ENCODE data around the gene GRIK4. TPM values are rescaled to one million over a fixed set of nuclear protein-coding genes. Genes with fewer than 3 reads are reported as not detected.

Gene GRIK4
- total and polyA plus RNA-seq, 12 donors, result 0.33 to 4.8 (median 3.0) TPM

DNA sequence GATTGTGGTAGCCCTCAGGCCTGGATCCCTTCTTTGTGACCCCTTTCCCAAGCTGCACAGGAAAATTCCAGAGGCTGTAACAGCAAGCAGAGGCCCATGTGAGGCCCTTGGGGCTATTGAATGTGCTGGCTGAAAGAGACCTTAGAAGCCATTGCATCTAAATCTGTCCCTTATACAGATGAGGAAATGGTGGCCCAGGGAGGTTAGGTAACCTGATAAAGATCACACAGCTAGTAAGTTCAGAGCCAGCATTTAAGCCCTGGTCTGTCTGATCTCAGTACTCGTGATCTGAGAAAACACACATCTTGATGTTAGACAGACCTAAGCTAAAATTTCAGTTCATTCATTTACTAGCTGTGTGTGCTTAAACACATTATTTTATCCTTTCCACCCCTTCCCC, 396.4 kb downstream of the GRIK4 start:
- 71 to 84% (median 82%) methylated on average over 1 of the region's 1 CpG for WGBS, 4 donors
- DNase-seq, result no peak
- Histone ChIP-seq H3K4me3 (no peak overlapping the region), H3K36me3 (replicated peaks in 1 of 2) (no peaks in the 10 kb centered on the region), H3K4me1 (replicated peaks in 1 of 2) (no peaks in the 10 kb centered on the region), H3K27ac (no peak overlapping the region), H3K27me3 (no peaks in the 10 kb centered on the region), H3K9me3 (replicated peaks in 1 of 3) (no peaks in the 10 kb centered on the region)
- intact Hi-C loops (cut with DNase I), result no loop called here
- TF ChIP-seq, protein P1, sequence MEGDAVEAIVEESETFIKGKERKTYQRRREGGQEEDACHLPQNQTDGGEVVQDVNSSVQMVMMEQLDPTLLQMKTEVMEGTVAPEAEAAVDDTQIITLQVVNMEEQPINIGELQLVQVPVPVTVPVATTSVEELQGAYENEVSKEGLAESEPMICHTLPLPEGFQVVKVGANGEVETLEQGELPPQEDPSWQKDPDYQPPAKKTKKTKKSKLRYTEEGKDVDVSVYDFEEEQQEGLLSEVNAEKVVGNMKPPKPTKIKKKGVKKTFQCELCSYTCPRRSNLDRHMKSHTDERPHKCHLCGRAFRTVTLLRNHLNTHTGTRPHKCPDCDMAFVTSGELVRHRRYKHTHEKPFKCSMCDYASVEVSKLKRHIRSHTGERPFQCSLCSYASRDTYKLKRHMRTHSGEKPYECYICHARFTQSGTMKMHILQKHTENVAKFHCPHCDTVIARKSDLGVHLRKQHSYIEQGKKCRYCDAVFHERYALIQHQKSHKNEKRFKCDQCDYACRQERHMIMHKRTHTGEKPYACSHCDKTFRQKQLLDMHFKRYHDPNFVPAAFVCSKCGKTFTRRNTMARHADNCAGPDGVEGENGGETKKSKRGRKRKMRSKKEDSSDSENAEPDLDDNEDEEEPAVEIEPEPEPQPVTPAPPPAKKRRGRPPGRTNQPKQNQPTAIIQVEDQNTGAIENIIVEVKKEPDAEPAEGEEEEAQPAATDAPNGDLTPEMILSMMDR (IDR thresholded peaks at IDR 0.05), result no peak
- no peak for TF ChIP-seq POLR2A (IDR thresholded peaks at IDR 0.05)

DNA sequence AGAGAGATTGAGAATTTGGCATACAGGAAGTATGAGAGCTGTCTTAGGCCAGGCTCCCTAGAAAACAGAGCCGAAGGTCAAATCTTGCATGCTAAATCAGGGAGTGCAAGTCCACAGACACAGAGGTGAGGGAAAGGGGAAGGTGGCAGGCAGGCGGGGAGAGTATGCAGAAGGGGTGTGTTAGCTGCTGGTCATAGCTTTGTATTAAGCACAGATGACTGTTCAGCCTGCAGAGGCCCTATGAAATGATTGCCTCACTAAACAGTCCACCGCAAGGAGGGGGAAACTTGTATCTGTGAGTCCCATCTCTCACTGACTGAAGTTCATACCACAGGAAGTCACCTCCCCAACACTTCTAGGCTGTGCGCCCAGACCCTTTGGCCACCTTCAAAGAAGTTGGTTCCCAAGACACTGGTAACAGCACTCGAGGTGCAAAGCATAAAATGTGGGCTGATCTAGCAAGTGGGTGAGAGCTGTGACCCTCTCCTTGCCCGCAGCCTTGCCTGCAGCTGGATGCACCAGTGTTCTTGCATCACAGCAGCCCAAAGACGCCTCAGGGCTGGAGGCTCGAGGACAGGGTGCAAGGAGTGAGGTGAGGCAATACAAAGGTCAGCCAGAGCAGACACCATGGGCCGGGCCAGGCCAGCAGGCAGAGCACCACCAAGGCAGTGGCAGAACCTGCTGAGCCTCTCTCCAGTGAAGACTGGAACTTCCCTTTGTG, 397.1 kb downstream of the GRIK4 start:
- TF ChIP-seq POLR2A (IDR thresholded peaks at IDR 0.05), result no peak
- TF ChIP-seq, protein P1 (IDR thresholded peaks at IDR 0.05), result no peak
- WGBS, 4 donors, result 67 to 78% (median 68%) methylated on average over 6 to 9 of the region's 9 CpGs
- H3K4me3 ChIP-seq, result no peak overlapping the region
- DNase-seq, result no peak
- H3K4me1 ChIP-seq (replicated peaks in 1 of 2), result no peaks in the 10 kb centered on the region
- no peak overlapping the region for H3K27ac ChIP-seq
- no peaks in the 10 kb centered on the region for H3K27me3 ChIP-seq
- no peaks in the 10 kb centered on the region for H3K36me3 ChIP-seq (replicated peaks in 1 of 2)
- intact Hi-C loops (cut with DNase I), result no loop called here
- no peaks in the 10 kb centered on the region for H3K9me3 ChIP-seq (replicated peaks in 1 of 3)

DNA sequence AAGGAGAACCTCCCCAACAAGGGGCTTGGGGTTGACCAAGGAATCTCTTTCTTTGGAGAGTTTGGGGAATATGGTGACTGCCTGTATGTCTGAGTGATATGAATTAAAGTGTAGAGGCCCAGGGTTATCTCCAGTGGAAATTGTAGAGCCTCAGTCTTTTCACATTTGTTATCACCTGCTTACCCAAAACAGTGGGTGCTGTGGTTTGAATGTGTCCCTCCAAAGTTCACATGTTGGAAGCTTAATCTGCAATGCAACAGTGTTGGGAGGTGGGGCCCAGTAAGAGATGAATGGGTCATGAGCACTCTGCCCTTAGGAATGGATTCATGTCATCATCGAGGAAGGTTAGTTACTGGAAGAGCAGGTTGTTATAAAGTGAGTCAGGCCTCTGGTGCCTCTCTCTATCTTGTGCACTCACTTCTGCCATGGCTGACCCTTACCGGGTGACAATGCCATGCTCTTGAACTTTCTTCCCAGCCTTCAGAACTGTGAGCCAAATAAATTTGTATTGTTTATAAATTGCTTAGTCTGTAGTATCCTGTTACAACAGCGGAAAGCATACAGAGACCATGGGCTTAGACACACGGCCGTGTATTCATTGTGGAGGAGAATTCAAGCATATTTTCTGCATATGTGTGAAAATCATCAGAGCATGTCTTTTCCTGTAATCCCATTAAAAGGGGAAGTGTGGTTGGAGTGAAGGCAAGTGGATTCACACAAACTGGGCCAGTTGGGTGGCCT, 398.3 kb downstream of the GRIK4 start:
- Histone ChIP-seq H3K27me3 (no peaks in the 10 kb centered on the region), H3K9me3 (replicated peaks in 1 of 3) (no peaks in the 10 kb centered on the region), H3K4me1 (replicated peaks in 1 of 2) (no peaks in the 10 kb centered on the region), H3K36me3 (replicated peaks in 1 of 2) (no peaks in the 10 kb centered on the region), H3K4me3 (no peak overlapping the region), H3K27ac (no peak overlapping the region)
- DNase-seq, result no peak
- intact Hi-C loops (cut with DNase I), result no loop called here
- WGBS, 4 donors, result 81 to 91% (median 88%) methylated on average over 5 of the region's 5 CpGs
- TF ChIP-seq POLR2A (IDR thresholded peaks at IDR 0.05), result no peak
- TF ChIP-seq, protein P1 (IDR thresholded peaks at IDR 0.05), result no peak

DNA sequence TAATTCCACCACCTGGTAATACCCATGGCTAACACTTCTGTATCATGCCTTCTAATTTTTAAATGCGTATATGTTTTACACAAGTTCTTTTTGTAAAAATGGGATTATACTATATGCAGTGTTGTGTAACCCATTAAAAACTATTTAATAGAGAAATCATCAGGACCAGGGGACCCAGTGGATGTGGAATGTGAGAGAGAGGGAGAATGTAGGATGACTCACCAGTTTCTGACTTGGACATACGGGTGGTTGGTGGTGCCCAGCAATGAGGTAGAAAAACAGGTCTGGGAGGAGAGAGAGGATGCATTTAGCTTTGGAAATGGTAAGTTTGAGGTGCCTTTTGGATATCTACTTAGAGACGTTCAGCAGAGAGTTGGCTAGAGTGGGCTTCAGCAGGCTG, 400.4 kb downstream of the GRIK4 start:
- no peak overlapping the region for H3K27ac ChIP-seq
- no peaks in the 10 kb centered on the region for H3K9me3 ChIP-seq (replicated peaks in 1 of 3)
- H3K4me1 ChIP-seq (replicated peaks in 1 of 2), result no peaks in the 10 kb centered on the region
- H3K36me3 ChIP-seq (replicated peaks in 1 of 2), result no peaks in the 10 kb centered on the region
- intact Hi-C loops (cut with DNase I), result no loop called here
- no peak for DNase-seq
- 77 to 86% (median 82%) methylated on average over 3 of the region's 3 CpGs for WGBS, 4 donors
- no peak for TF ChIP-seq POLR2A (IDR thresholded peaks at IDR 0.05)
- TF ChIP-seq, protein P1 (IDR thresholded peaks at IDR 0.05), result no peak
- no peak overlapping the region for H3K4me3 ChIP-seq
- H3K27me3 ChIP-seq, result no peaks in the 10 kb centered on the region
